Activated CD8-positive, alpha-beta memory T cell treated with anti-CD3 and anti-CD28 coated beads for 36 hours (primary cell): Measurements from ENCODE around the gene ZNF771. TPM values are rescaled to one million over a fixed set of nuclear protein-coding genes. Genes with fewer than 3 reads are reported as not detected.

Experiments
- CTCF ChIA-PET: fragments of 350-600 bp; sonication (Branson Sonifier 250); formaldehyde crosslinking; loops from one replicate; lab custom pipeline; 2021; ENCODE audit warnings: antibody characterized with exemption; lab: Charles Lee
- POLR2A ChIA-PET: fragments of 350-600 bp; sonication (Branson Sonifier 250); formaldehyde crosslinking; loops from one replicate; lab custom pipeline; 2021; ENCODE audit warnings: antibody characterized with exemption; lab: Charles Lee
- total RNA-seq, 2 experiments: library from RNA; stranded (reverse); gene quantifications; one replicate each; pipeline ENCODE4 v1.2.3, GENCODE V29; 2021

The ZNF771 gene
- total RNA-seq, 2 experiments from 2014 or later, result 7.5 to 8.3 TPM

- POLR2A ChIA-PET, result interaction anchor here (0.6 to 2.0 kb wide), 12 partner anchors 11 to 250 kb away, joined by 3 to 11 read pairs (median 5); partner anchors contain the start of genes CD2BP2, TBC1D10B, ZNF48 and ZNF771
- CTCF ChIA-PET, result interaction anchor here (0.7 to 2.7 kb wide), 7 partner anchors 10 to 27 kb away, joined by 3 to 7 read pairs (median 4); partner anchors contain the start of genes TBC1D10B and ZNF771
These were observed 25.1 kb upstream of the ZNF771 start, which contains the start of gene SEPTIN1 for GRCh38 chr16:30382111-30382881. Gene SEPTIN1, minus strand, starts transcription at chr16:30382561. Its CDS starts 19 bp downstream, at chr16:30382542.

- CTCF ChIA-PET, result interaction anchor here (0.6 to 2.7 kb wide), 5 partner anchors 12 to 215 kb away, joined by 3 to 7 read pairs (median 3); partner anchors contain the start of gene TBC1D10B
These were observed 23.9 kb upstream of the ZNF771 start for GRCh38 chr16:30383521-30383920.

GRCh38 chr16:30394592-30395154 lies 12.7 kb upstream of the ZNF771 start:
- CTCF ChIA-PET, result interaction anchor here (0.8 to 3.2 kb wide), 8 partner anchors 13 to 255 kb away, joined by 3 to 15 read pairs (median 9); partner anchors contain the start of genes DCTPP1 and ZNF771
- POLR2A ChIA-PET, result interaction anchor here (0.5 to 1.9 kb wide), 5 partner anchors 12 to 39 kb away, joined by 3 to 10 read pairs (median 8); partner anchors contain the start of genes CD2BP2, SEPTIN1 and ZNF771

More at GRCh38 chr16:30383521-30383920, 23.9 kb upstream of the ZNF771 start:
- POLR2A ChIA-PET, result interaction anchor here (0.9 to 2.0 kb wide), 7 partner anchors 10 to 29 kb away, joined by 3 to 11 read pairs (median 5); partner anchors contain the start of genes CD2BP2, TBC1D10B and ZNF48

GRCh38 chr16:30395155-30395991 lies 12.0 kb upstream of the ZNF771 start, which contains the start of gene ZNF48:
Gene ZNF48, plus strand, starts transcription at chr16:30395420. Its CDS starts 375 bp downstream, at chr16:30395795.
- ChIA-PET POLR2A (interaction anchor here (0.5 to 1.9 kb wide), 5 partner anchors 12 to 40 kb away, joined by 4 to 10 read pairs (median 8); partner anchors contain the start of genes CD2BP2, SEPTIN1 and ZNF771), CTCF (interaction anchor here (0.6 to 3.2 kb wide), 10 partner anchors 12 to 255 kb away, joined by 3 to 15 read pairs (median 6); partner anchors contain the start of genes DCTPP1 and ZNF771)

GRCh38 chr16:30395992-30396585 lies 11.3 kb upstream of the ZNF771 start:
- ChIA-PET CTCF (interaction anchor here (0.6 to 3.2 kb wide), 9 partner anchors 11 to 219 kb away, joined by 3 to 15 read pairs (median 8); partner anchors contain the start of genes DCTPP1 and ZNF771), POLR2A (interaction anchor here (1.5 to 1.9 kb wide), 3 partner anchors 11 to 13 kb away, joined by 6 to 10 read pairs (median 10); partner anchors contain the start of genes SEPTIN1 and ZNF771)

- CTCF ChIA-PET, result interaction anchor here (1.0 to 3.2 kb wide), 6 partner anchors 11 to 219 kb away, joined by 3 to 15 read pairs (median 10); partner anchors contain the start of gene ZNF771
- POLR2A ChIA-PET, result interaction anchor here (1.8 to 1.9 kb wide), 2 partner anchors 13 to 14 kb away, joined by 6 to 10 read pairs; partner anchors contain the start of gene SEPTIN1
These were observed 10.8 kb upstream of the ZNF771 start for GRCh38 chr16:30396627-30397026.

GRCh38 chr16:30397056-30397455 lies 10.3 kb upstream of the ZNF771 start:
- POLR2A ChIA-PET, result interaction anchor here (1.1 to 1.8 kb wide), 2 partner anchors 12 to 14 kb away, joined by 3 to 6 read pairs; partner anchors contain the start of gene SEPTIN1
- CTCF ChIA-PET, result interaction anchor here (1.0 to 2.7 kb wide), 3 partner anchors 10 to 218 kb away, joined by 3 to 15 read pairs (median 10); partner anchors contain the start of gene ZNF771

GRCh38 chr16:30397776-30398660 lies 9.4 kb upstream of the ZNF771 start:
- POLR2A ChIA-PET, result interaction anchor here (0.9 to 1.9 kb wide), 3 partner anchors 9 to 20 kb away, joined by 3 to 7 read pairs (median 4); partner anchors contain the start of genes SEPTIN1 and ZNF771
- CTCF ChIA-PET, result interaction anchor here (0.6 to 1.7 kb wide), 2 partner anchors 9 to 110 kb away, joined by 4 to 10 read pairs; partner anchors contain the start of gene ZNF771

GRCh38 chr16:30398661-30399434 lies 8.6 kb upstream of the ZNF771 start:
- ChIA-PET POLR2A (interaction anchor here (1.9 kb wide), 1 partner anchor 8 kb away, joined by 7 read pairs; the partner anchor contains the start of gene ZNF771), CTCF (interaction anchor here (0.9 to 1.7 kb wide), 6 partner anchors 9 to 28 kb away, joined by 3 to 10 read pairs (median 4); partner anchors contain the start of genes SEPTIN1, TBC1D10B and ZNF771)

- ChIA-PET POLR2A (interaction anchor here (0.8 to 1.9 kb wide), 2 partner anchors 8 to 17 kb away, joined by 3 to 7 read pairs; partner anchors contain the start of genes SEPTIN1 and ZNF771), CTCF (interaction anchor here (0.9 to 1.4 kb wide), 5 partner anchors 10 to 29 kb away, joined by 3 to 7 read pairs (median 3); partner anchors contain the start of genes SEPTIN1 and TBC1D10B)
These were observed 7.8 kb upstream of the ZNF771 start for GRCh38 chr16:30399435-30400186.

- CTCF ChIA-PET, result interaction anchor here (1.1 to 1.5 kb wide), 2 partner anchors 7 to 46 kb away, joined by 3 read pairs; no protein-coding TSS in a partner anchor
- POLR2A ChIA-PET, result interaction anchor here (0.6 kb wide), 1 partner anchor 205 kb away, joined by 5 read pairs; no protein-coding TSS in a partner anchor
These were observed 5.5 kb upstream of the ZNF771 start for GRCh38 chr16:30401768-30402425.

GRCh38 chr16:30406795-30407101 lies 658 bp upstream of the ZNF771 start:
- CTCF ChIA-PET, result interaction anchor here (0.6 to 4.1 kb wide), 10 partner anchors 9 to 315 kb away, joined by 3 to 28 read pairs (median 4); partner anchors contain the start of genes DCTPP1, SEPTIN1, TBX6 and ZNF48
- POLR2A ChIA-PET, result interaction anchor here (0.9 to 1.9 kb wide), 12 partner anchors 8 to 227 kb away, joined by 3 to 10 read pairs (median 4); partner anchors contain the start of genes CD2BP2, DCTPP1, SEPTIN1 and ZNF48
